GM21737 (cell line): ENCODE results near the gene ENDOU.

Experiments used
- ATAC-seq: cut with Tn5 transposase; IDR thresholded peaks from one replicate; pipeline ENCODE4 v1.9.1; 2021; ENCODE audit warnings: mild to moderate bottlenecking, moderate library complexity; ENCODE audit not compliant: unreplicated experiment

ENDOU gene

DNA sequence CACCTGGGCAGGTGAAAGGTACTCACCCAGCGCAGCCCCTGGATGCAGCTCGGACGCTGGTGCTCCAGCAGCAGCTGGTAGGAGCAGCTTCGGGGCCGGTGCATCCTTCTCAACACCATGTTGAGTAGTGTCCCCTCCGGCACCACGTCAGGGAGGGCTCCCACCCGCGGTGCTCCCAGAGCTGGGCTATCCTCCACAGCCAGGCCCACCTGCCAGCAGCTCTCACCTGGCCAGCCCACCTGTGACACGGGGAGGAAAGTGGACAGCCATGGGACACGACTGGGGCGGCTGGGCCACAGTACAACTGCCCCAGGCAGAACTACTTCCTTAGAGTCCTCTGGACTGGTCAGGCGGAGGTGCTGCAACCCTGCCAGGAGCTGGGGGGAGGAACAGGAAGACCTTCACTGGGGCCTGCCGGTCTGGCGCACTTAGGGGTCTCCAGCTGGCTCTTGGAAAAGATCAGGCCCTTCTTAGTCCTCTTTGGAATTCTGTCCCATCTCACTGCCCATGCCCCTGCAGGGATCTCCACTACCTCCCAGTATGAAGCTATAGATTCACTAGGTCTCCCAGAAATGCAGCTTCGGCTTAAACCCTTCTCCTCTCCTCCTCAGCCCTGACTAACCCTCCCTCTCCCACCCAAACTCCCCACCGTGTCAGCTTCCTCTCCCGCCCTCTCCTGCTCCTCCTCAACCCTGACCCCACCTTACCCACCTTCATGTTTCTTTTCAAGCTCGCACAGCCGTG, 32.7 kb upstream of the ENDOU start:
- no peak for ATAC-seq

DNA sequence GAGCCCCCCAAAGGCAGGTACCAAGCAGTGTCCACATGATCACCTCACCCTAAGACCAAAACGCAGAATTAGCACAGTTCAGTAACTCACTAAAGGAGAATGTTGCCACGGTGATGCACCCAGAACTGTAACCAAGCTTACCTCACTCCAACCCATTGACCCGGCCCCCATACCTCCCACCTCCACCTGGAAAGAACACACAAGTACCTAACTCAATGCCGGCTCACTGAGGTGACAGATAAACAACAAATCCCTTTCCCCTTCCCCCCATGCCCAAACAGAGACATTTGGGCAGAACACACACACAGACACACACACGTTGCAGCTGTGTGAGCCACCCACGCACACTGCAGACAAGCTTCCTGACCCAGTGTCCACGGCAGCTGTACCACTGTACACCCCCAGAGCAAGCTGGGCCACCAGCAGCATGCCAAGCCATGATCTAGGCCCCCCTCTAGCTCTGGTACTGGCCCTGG, 32.1 kb upstream of the ENDOU start:
- ATAC-seq, result no peak

DNA sequence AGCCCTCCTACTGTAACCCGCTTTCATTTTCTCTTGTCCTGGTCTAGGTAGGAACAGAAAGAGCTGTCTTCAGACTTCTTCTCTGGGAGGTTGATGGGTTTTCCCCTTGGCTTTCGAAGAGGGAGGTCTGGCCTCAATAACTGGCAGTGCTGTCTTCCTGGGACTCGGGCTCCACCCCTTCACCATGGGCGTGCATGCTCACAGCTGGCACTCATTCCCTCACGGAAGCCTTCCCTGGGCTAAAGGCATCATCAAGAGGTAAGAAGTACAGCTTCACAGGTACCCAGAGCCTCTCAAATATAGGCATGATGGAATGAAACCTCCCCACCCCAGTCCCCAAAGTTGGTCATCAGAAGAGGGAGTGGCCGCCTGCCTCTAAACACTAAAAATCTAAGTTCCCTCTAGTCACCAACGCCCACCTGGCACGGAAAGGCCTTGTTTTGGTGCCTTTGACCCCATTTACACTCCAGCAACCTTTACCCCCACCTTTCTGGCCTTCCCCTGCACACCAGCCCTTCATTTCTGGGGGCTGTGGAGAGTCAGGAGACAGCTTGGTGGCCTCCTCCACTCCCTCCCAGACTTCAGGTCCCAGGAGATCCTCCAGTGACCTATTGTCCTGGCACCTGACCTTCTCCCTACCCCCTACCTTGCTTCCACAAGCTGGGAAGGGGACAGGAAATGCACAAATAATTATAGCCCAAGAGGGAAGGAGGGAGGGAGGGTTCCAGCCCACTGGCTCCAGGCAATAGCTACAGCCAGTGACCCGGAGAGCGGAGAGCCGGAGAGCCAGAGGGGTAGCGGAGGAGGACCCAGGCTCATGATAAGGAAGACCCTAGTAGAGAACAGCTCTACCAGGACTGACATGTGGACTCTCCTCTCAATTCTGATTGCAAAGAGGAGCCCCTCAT, 30.6 kb upstream of the ENDOU start:
- ATAC-seq, result peak; percentile 60

DNA sequence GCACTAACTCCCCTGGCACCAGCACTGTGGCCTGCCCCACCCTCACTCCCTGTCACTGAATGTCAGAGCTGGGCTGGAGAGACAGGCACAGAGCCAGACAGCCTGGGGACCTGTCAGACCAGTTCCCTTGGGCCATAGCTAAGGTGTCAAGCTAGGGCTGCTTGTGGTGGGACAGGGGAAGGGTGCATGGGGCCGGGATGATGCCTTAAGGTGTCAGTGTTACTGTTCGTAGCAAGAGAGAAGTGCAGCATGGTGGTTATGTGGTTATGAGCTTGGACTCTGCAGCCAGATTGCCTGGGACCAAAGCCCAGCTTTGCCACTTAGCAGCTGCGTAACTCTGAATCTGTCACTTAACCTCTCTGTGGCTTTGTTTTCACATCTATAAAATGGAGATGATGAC, 29.6 kb upstream of the ENDOU start:
- no peak for ATAC-seq

DNA sequence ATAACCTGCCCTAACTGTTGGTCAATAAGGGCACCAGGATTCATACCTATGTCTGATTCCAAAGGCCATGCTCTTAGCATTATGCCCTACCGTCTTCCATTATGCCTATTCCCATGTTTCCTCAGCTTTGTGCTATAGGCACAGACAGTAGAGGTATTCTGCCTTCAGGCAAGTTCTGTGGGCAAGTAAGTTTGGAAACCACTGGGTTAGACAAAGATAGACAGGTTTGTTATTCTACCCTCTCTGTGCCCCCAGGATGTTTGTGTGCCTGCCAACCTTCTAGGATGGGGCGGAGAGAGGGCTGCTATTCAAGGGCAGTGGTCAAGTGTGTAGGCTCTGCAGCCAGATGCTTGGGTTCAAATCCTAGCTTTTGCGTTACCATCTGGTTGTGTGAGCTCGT, 28.8 kb upstream of the ENDOU start:
- ATAC-seq, result no peak

DNA sequence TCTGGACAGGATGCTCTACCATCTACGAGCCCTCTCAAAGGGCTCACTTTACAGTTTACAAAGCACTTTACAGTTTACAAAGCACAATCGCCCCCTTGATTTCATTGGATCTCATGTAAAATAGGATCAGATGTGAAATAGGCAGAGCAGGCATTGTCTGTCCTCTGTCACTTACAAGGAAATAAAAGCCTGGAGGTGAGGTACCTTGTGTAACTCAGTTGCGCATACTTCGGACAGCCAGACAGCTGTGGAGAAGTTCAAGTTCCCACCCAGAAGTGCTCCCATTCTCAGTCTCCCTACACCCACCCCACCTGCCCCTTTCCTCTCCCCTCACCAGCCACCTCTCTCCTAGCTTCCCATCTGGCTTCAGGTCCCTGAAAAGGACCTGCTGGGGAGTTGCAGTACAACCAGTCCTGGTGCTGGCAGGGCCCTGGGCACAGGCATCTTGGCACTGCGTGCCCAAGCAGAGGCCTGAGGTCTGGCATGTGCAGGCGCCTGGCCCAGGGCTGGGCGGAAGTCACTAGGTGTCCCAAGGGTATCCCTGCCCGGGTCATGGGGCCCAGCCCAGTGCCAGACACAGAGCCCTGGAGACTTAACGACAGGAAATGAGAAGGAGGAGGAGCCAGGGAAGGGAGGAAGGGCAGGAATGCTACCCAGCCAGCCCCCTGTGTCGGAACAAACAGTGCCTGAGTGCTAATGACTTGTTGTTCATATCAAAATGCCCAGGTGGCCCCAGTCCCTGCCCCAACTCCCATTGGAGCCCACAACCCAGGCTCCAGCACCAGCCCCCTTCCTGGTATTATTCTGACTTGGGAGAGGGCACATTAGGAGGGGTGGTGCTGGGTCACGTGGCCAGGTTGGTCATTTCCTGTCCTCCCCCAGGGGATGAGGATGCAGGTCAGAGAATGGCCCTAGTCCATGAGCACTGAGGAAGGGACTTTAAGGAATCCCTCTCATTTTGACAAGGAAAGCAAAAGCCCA, 28.0 kb upstream of the ENDOU start:
- ATAC-seq, result no peak

DNA sequence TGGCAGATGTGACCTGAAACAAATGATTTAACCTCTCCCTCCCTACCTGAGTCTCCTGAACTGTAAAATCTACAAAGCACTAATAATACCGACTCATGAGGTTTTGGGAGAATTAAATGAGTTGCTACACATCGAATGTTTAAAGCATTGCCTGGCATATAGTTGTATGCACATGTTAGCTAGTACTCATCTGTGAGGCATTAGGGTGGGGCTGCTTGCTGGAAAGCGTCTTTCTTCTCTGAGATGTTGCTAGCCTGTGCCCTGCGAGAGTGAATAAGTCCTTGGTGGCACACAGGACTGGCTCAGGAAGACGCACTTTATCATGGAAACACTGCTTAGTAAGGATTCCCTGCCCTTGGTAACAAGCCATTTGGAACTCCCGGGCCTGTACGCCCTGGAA, 27.3 kb upstream of the ENDOU start:
- no peak for ATAC-seq

DNA sequence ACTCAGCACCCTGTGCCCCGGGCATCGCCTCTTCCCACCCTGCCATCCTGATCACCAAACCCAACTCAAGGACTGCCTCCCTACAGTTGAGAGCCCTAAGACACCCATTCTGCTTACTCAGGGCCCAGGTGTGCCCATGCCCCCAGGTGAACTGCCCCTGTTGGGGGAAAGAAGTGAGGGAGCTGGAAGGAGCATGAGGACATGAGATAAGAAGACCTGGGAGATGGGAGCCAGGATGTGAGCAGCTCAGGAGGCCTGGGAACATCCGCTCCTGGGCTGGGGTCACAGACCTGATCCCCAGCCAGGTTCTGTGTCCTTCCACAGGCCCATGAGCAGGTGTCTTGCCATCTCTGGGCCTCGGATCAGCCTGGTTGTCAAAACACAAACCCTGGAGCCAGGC, 26.8 kb upstream of the ENDOU start:
- ATAC-seq, result no peak

DNA sequence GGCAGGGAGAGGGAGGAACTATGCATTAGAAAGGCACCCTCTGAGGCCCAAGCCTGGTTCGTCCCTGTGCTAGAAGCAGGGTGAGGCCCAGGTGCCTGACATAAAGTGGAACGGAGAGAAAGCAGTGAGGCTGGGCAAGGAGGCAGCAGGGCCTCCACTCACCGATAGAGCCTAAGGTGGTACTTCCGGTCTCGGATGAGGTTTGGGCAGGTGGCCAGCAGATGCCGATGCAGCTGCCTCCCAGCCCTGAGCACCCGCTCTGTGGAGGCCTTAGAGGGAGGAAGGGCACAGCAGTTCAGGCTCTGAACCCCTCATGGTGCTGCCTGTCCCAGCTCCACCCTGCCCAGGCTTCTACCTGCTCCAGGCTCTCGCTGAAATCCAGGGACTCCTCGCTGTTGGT, 26.3 kb upstream of the ENDOU start:
- ATAC-seq, result no peak

DNA sequence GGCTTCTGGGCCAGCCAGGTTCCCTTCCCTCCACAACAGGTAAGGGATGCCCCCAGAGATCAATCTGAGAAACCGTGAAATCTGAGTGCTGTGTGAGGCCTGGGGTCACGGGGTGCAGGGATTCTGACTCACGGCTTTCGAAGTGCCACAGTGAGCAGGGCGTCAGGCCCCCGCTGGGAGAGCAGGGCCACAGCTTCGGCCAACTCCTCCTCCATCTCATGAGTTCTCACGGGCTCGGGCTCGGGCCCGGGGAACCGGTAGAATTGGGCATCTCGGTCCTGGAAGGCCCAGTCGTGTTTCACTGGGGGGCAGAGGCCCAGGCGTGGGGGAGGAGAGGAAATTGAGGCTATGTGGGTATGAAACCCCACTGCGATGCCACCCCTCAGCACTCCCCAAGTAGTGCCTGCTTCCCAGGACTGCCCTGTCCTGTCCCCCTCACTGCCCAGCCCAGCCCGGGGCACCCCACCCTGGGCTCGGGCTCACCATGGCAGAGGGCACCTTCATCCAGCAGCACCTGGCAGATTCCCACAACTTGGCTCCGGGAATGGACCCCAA, 25.7 kb upstream of the ENDOU start:
- no peak for ATAC-seq

DNA sequence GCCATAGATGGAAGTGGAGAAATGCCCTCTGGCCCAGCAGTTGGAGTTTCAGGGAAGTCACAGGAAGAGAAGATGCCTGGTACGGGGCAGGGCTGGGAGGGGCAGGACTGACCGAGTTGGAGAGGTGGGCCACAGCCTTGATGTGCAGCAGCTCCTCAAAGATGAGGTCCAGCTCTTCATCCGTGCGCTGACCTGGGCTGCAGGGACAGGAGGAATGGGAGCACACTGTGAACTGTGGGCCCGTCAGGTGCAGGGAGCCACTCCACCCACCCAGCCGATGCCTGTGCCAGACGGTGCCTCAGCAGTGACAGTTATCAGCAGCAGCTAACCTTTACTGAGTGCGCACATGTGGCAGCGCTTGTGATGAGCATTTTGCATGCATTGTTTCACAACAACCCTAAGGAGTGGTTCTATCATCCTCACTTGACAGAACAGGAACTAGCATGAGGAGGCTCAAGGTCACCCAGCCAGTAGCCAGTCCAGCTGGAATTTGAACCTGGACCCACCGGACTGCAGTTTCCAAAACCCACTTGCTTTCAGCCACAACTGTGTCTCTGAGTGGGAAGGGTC, 25.0 kb upstream of the ENDOU start:
- no peak for ATAC-seq

DNA sequence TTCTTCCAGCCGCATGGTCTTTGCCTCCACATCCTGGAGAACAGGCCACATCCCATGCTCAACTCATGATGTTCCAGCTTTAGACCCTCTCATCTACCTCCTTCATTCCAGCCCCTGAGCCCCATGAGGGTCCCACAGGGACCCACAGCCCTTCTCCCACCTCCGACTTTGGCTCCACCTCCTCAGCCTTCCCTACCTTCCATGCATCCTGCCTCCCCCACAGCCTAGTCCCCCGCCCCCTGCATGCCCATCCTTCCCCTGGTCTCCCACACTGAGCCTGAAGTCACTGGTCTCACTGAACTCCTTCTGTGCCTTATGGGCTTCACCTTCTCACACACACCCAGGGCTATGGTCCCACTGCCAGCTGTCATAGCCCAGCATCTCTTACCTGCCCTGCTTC, 23.6 kb upstream of the ENDOU start:
- ATAC-seq, result no peak

DNA sequence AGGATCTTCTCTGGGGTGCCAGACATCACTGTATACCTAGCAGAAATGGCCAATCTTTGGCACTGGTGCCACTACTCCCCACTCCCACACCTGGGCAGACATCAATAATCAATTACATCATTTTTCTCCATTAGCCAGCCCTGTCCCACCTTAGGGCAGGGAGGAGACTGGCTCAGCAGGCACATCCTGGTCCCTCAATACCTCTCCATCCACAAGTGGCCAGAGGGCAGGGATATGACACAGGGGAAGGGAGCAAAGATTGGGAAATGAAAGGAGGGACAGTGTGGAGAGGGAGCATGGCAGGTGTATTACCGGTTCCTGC, 23.2 kb upstream of the ENDOU start:
- no peak for ATAC-seq

DNA sequence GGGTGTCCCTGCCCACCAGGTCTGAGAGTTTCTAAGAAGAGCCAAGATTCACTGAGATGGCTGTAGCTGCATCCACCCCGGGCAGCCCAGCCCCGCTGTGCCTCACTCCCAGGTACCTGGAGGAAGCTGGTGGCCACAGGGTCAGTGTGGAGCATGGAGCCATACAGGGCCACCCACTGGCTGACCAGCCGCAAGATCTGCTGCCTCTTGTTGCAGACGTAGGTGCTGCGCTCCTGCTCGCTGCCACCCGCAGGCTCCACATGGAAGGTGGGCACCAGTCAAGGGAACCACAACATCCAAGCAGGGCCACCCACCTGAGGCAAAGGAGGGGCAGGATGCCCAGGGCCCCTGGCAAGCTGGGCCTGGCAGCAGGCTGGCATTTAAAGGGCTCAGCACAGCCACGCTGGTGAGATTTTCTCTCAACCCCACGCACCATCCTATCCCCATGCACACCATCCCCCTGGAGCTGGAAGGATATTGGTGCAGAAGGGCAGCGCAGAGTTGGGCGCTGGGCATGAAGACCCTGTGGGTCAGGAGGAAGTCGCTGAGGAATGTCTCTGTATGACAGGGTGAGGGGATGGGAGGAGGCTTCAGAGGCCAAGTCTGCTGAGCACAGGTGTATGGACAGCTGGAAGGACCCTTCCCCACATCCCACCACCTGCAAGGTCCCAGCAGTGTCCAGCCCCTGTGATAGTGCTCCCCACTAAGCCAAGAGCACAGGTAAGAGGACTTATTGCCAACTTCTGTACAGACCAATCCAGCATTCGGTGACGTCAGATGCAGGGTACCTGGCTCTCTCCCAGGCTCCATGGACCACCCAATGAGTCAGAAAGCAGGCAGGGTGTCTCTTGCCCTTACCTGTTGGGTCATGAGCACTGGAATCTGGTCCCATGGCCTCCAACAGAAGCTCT, 22.6 kb upstream of the ENDOU start:
- ATAC-seq, result no peak

DNA sequence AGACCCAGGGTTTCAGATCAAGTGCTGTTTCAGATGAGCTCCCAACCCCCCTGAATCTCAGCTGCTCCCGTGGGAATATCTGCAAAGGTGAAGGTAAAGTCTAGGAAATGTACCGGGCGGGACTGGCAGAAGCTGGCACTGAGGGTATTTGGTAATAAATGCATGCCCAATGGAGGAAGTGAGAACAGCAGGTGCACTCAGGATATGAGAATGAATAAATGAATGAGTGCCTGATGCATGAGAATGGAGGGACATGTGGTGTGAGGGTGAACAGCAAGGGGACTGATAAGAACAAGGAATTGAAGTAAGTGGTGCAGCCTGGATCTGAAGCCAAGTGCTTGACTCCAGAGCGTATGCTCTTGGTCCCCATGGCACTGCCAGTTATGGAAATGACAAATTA, 21.8 kb upstream of the ENDOU start:
- no peak for ATAC-seq

DNA sequence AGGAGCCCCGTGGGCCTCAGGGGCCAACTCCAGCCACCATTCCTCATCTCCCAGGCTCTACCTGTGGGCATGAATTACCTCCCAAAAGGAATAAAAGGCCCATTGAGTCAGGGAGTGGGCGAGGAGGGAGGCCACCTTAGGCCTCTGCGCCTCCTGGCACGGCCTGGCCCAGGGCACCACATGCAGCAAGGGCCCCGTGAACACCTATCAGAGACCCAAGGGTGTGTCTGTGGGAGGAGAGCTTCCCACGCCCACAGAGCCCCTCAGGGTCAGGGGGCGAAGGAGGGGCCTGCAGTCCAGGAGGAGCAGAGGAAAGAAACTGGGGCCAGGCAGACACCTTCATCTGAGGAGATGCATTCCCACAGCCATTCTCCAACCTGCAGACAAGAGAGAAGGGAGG, 21.2 kb upstream of the ENDOU start:
- no peak for ATAC-seq

DNA sequence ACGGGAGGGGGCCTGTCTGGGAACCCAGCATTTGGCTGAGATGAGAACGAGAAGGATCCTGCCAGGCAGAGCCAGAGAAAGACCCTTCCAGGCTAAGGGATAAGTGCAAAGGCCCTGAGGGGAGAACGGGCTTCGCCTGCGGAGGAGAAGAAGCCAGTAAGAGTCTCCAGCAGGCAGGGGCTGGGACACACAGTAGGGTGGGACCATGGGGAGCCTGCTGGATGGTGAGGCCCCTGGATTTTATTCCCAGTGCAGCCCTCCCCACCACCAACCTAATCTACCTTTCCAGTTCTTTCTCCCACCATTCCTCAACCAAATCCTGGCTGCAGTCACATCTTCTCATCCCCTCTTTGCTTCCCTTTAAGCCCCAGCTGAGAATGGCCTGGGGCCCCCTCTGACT, 20.8 kb upstream of the ENDOU start:
- ATAC-seq, result no peak

DNA sequence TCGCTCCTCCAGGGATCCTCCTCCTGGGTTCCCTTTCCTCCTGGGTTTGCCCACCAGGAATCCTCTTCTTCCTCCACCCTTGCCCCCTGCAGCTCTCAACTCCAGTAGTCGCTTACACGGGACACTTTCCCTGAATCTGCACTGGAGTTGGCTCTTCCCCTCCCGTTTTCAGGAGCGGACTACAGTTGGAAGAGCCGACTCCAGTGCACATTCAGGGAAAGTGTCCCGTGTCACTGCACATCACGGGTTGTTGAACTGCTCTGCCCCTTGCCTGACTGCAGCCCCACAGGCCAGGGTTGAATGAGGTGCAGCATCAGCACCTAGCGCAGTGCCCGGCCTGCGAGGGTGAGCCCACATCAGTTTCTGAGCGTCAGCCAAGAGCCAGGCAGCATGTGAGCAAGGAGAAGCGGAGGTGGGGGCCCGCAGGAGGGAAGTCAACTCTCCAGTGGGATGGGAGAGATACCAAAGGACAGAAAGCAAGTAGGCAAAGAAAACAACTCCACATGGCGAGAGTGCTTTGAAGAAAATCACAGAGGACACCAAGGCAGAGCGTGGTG, 20.3 kb upstream of the ENDOU start:
- no peak for ATAC-seq

DNA sequence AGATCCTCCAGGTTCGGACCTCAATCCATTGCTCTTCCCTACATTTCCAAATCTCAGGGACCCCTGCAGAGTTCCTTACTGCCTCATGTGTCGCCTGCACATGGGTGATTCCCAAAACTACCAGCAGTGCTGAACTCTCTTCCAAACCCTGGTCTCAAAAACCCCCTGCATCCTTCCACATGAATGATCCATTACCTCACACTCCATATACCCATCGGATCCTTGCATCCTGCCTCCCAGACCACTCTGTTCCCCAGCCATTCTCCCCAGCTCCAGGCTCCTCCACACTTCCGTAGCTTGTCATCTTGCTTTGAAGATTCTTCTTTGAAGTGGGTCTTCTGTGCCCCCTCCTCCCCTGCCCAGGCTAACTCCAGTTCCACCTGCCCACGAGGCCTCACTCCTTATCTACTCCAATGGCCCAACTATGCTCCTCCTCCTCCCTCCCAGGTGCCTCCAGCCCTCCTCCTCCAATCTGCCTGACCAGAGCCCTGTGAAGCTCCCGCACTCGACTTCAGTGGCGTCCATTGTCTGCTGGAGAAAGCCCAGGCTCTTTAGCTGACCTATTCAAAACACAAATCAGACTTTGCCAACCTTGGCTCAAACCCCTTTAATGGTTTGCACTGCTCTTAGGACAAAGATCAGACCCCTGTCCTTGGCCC, 19.6 kb upstream of the ENDOU start:
- ATAC-seq, result no peak
